Uterus (tissue), 4 donors: ENCODE measurements around the gene THBD. TPM values are rescaled to one million over a fixed set of nuclear protein-coding genes. Genes with fewer than 3 reads are reported as not detected.

Experiments
- DNase-seq, 2 donors: peaks; one replicate each; pipeline ENCODE4 v3.0.0-alpha.2; 2019 to 2020
- H3K27ac ChIP-seq, 2 donors: fragments of 200-600 bp; sonication (generic); 1 replicate in 1 of 2; 2 replicates in 1 of 2; pipeline ENCODE4 v1.5.1; 2016 to 2018
- H3K27me3 ChIP-seq, 2 donors: fragments of 200-600 bp; sonication (generic); one replicate each; pipeline ENCODE4 v1.5.1; 2018 to 2019; ENCODE audit warnings: control low read depth in 1 of 2
- H3K36me3 ChIP-seq, 2 donors: fragments of 200-600 bp; sonication (generic); one replicate each; pipeline ENCODE4 v1.5.1; 2019; ENCODE audit warnings: control low read depth in 1 of 2
- H3K4me1 ChIP-seq, 2 donors: fragments of 200-600 bp; sonication (generic); one replicate each; pipeline ENCODE4 v1.5.1; 2018 to 2019; ENCODE audit warnings: control low read depth in 1 of 2
- H3K4me3 ChIP-seq, 2 donors: fragments of 200-600 bp; sonication (generic); 1 replicate in 1 of 2; 2 replicates in 1 of 2; pipeline ENCODE4 v1.5.1; 2018 to 2019; ENCODE audit warnings: mild to moderate bottlenecking in 1 of 2
- H3K9me3 ChIP-seq, 2 donors: fragments of 200-600 bp; sonication (generic); one replicate each; pipeline ENCODE4 v1.5.1; 2019; ENCODE audit warnings: control low read depth in 1 of 2
- POLR2A ChIP-seq, 2 donors: fragments of 450-650 bp; IDR thresholded peaks; one replicate each; pipeline ENCODE4 v1.6.1; 2016; ENCODE audit warnings: antibody characterized with exemption in 2 of 2, mild to moderate bottlenecking in 1 of 2, moderate library complexity in 1 of 2
- intact Hi-C: fragments of 100-400 bp; cut with DNase I; formaldehyde crosslinking; loops from one replicate; pipeline ENCODE4 v1.15.1; 2023; ENCODE audit warnings: low total_unique reads
- total RNA-seq, 4 donors: library from RNA; depleted of rRNA in 3 of 4; stranded (reverse); fragments of >200 nt in 3 of 4; gene quantifications; one replicate each; pipeline versions ENCODE4 v1.1.0 to v1.2.4, GENCODE V29; 2014 to 2023
- TF ChIP-seq, protein P1 (sequence below), 4 experiments: fragments of 200-600 bp in 2 of 4; fragments of 450-650 bp in 2 of 4; sonication (generic) in 2 of 4; IDR thresholded peaks; one replicate each; pipeline ENCODE4 v1.5.1; 2016 to 2019; ENCODE audit warnings: antibody characterized with exemption in 4 of 4, mild to moderate bottlenecking in 2 of 4, moderate library complexity in 1 of 4
- donor health status: DM: yes; HTN: yes; CAD: no.

The THBD gene
- total RNA-seq, 4 donors from 2014 or later, result 8.6 to 42.6 (median 28.4) TPM

DNA sequence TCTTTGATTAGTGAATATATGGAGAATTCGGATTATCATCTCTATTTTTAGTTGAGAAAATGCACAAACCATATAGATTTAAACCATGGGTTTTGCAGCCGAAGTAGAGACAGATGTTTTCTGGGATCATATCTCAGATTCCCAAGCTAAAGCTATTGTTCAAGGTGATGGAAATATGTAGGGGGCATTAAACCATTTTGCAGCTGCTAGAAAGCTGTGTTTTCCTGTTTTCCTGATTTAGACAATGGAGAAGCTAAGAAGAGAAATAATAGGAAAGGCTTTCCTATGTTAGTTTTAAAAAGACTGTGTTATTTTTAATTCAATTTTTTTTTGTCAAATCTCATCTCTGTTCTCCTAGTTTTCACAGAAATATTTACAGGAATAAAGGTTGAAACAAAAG is 30.5 kb upstream of the THBD start:
- Histone ChIP-seq H3K36me3 (no peaks in the 10 kb centered on the region), H3K9me3 (no peaks in the 10 kb centered on the region), H3K27me3 (no peaks in the 10 kb centered on the region), H3K4me1 (no peaks in the 10 kb centered on the region), H3K27ac (no peak overlapping the region), H3K4me3 (no peak overlapping the region)
- no peak for DNase-seq
- intact Hi-C loops, result no loop called here
- TF ChIP-seq POLR2A (IDR thresholded peaks at IDR 0.05), result no peak
- TF ChIP-seq, protein P1, sequence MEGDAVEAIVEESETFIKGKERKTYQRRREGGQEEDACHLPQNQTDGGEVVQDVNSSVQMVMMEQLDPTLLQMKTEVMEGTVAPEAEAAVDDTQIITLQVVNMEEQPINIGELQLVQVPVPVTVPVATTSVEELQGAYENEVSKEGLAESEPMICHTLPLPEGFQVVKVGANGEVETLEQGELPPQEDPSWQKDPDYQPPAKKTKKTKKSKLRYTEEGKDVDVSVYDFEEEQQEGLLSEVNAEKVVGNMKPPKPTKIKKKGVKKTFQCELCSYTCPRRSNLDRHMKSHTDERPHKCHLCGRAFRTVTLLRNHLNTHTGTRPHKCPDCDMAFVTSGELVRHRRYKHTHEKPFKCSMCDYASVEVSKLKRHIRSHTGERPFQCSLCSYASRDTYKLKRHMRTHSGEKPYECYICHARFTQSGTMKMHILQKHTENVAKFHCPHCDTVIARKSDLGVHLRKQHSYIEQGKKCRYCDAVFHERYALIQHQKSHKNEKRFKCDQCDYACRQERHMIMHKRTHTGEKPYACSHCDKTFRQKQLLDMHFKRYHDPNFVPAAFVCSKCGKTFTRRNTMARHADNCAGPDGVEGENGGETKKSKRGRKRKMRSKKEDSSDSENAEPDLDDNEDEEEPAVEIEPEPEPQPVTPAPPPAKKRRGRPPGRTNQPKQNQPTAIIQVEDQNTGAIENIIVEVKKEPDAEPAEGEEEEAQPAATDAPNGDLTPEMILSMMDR (IDR thresholded peaks at IDR 0.05), result no peak

DNA sequence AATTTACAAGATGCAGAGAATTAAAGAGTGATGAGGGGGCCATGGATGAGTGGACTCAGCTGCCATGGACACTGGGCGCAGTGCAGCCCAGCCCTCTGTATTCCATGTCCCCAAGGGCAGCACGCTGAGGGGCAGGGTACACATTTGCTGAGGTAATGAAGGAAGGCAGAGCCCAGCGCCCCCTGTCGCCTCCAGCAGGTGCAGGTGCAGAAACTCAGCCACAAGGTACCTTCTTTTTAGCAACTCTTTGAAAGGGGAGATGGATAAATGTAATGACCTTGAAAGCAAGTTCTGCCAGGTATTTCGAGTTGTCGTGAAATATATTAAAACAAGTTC is 29.5 kb upstream of the THBD start:
- Histone ChIP-seq H3K9me3 (no peaks in the 10 kb centered on the region), H3K36me3 (no peaks in the 10 kb centered on the region), H3K4me1 (no peaks in the 10 kb centered on the region), H3K4me3 (no peak overlapping the region), H3K27me3 (no peaks in the 10 kb centered on the region), H3K27ac (no peak overlapping the region)
- intact Hi-C loops, result no loop called here
- DNase-seq, result no peak
- TF ChIP-seq, protein P1 (IDR thresholded peaks at IDR 0.05), result no peak
- no peak for TF ChIP-seq POLR2A (IDR thresholded peaks at IDR 0.05)

DNA sequence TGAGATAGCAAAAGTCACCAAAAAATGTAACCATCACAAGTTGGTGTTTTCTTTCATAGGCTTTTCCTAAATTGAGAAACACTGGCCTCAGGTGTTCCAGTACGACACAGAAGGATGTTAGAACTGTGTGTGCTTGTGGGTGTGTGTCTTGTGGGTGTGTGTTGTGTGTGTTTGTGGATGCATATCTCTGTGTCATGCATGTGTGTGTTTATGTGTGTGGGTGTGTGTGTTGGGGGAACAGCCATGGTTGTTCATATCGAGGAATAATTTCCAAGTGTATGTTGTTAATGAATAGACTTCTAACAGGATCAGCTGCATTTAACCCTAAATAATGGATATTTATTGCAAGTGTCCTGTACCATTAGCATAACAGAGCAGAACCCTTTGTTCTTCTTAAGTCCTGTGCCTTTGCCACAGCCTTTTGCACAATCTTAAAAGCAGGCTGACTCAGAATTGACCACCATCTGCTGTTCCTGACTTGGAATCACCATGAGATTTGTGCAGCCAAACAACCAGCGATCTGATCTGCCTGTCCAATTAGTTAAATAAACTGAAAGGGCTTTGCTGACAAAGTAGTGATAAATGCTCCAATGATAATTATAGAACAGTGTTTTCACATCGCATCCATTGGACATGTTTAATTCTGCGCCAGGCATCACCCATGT is 29.0 kb upstream of the THBD start:
- no peaks in the 10 kb centered on the region for H3K27me3 ChIP-seq
- H3K4me1 ChIP-seq, result no peaks in the 10 kb centered on the region
- H3K4me3 ChIP-seq, result no peak overlapping the region
- TF ChIP-seq, protein P1 (IDR thresholded peaks at IDR 0.05), result no peak
- TF ChIP-seq POLR2A (IDR thresholded peaks at IDR 0.05), result no peak
- intact Hi-C loops, result no loop called here
- no peaks in the 10 kb centered on the region for H3K9me3 ChIP-seq
- H3K36me3 ChIP-seq, result no peaks in the 10 kb centered on the region
- H3K27ac ChIP-seq, result no peak overlapping the region
- no peak for DNase-seq

DNA sequence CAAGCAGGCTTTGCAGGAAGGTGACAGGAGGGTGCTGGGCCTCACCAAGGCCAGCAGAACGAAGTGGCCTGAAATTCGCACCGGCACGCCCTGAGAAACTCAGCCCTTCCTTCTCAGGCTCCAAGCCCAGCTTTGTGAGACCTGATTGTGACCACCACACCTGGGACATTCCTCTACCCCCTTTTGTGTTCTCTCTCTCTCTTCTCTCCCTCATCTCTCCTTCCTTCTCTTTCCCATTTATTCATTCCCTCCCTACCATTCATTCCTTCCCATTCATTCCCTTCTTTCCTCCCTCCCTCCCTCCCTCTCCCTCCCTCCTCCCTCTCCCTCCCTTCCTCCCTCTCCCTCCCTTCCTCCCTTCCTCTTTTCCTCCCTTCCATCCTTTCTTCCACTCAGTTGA is 27.8 kb upstream of the THBD start:
- no peaks in the 10 kb centered on the region for H3K27me3 ChIP-seq
- H3K4me3 ChIP-seq, result no peak overlapping the region
- no peak for DNase-seq
- no peaks in the 10 kb centered on the region for H3K36me3 ChIP-seq
- TF ChIP-seq POLR2A (IDR thresholded peaks at IDR 0.05), result no peak
- TF ChIP-seq, protein P1 (IDR thresholded peaks at IDR 0.05), result no peak
- H3K27ac ChIP-seq, result no peak overlapping the region
- intact Hi-C loops, result no loop called here
- no peaks in the 10 kb centered on the region for H3K4me1 ChIP-seq
- H3K9me3 ChIP-seq, result no peaks in the 10 kb centered on the region

DNA sequence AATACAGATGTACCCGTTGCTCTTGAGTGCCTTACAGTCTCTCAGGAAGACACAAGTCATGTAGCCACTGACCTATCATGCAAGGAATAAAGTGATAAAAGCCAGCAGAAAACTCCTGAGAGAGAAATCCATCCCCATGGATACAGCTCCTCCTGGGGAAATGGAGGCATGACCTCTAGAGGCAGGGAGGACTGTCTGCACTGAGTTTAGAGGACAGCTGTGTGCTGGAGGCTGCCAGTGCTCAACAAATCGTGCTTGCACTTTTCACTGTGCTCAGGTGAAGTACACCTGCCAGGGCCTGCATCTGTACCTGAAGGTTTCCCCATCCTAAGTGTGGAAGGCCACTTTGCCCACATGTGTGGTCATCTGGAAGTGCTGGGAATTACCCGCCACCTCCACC is 24.6 kb upstream of the THBD start:
- Histone ChIP-seq H3K4me1 (no peaks in the 10 kb centered on the region), H3K9me3 (no peaks in the 10 kb centered on the region), H3K27me3 (no peaks in the 10 kb centered on the region), H3K4me3 (no peak overlapping the region), H3K27ac (no peak overlapping the region), H3K36me3 (no peaks in the 10 kb centered on the region)
- intact Hi-C loops, result no loop called here
- DNase-seq, result no peak
- TF ChIP-seq POLR2A (IDR thresholded peaks at IDR 0.05), result no peak
- TF ChIP-seq, protein P1 (IDR thresholded peaks at IDR 0.05), result no peak
